ENCODE results near the gene TMEM80.

Gene TMEM80

GRCh38 chr11:657691-658126, 37.9 kb upstream of the TMEM80 start:
- WGBS (ENCODE audit: insufficient coverage, insufficient read length): 100% methylated on average over 2 of the region's 14 CpGs
- Histone ChIP-seq H3K9me3 (ENCODE audit: control insufficient read depth, insufficient read depth, low read length) (no peaks in the 10 kb centered on the region), H3K27me3 (ENCODE audit: control insufficient read depth, insufficient read depth, low read length) (no peaks in the 10 kb centered on the region), H3K36me3 (ENCODE audit: control insufficient read depth, insufficient read depth, low read length) (peaks cover 14% of the 10 kb centered on the region; the same call in 1 of the 2 replicates), H3K4me3 (ENCODE audit: low read length) (no peak overlapping the region), H3K4me1 (ENCODE audit: control insufficient read depth, insufficient read depth, low read length) (no peaks in the 10 kb centered on the region), H3K27ac (ENCODE audit: low read length) (no peak overlapping the region)
- no peak for DNase-seq (ENCODE audit: low read depth, low spot score)

GRCh38 chr11:659532-660085, 36.0 kb upstream of the TMEM80 start:
- no CpG with 5 or more reads among the region's 16 CpGs for WGBS (ENCODE audit: insufficient coverage, insufficient read length)
- Histone ChIP-seq H3K4me1 (ENCODE audit: control insufficient read depth, insufficient read depth, low read length) (no peaks in the 10 kb centered on the region), H3K36me3 (ENCODE audit: control insufficient read depth, insufficient read depth, low read length) (peaks cover 11% of the 10 kb centered on the region; the same call in 1 of the 2 replicates), H3K9me3 (ENCODE audit: control insufficient read depth, insufficient read depth, low read length) (no peaks in the 10 kb centered on the region), H3K4me3 (ENCODE audit: low read length) (no peak overlapping the region), H3K27me3 (ENCODE audit: control insufficient read depth, insufficient read depth, low read length) (no peaks in the 10 kb centered on the region), H3K27ac (ENCODE audit: low read length) (no peak overlapping the region)
- DNase-seq (ENCODE audit: low read depth, low spot score): no peak

- H3K9me3 ChIP-seq (ENCODE audit: control insufficient read depth, insufficient read depth, low read length): no peaks in the 10 kb centered on the region
- no peak overlapping the region for H3K27ac ChIP-seq (ENCODE audit: low read length)
- peaks cover 8% of the 10 kb centered on the region; the same call in 1 of the 2 replicates for H3K36me3 ChIP-seq (ENCODE audit: control insufficient read depth, insufficient read depth, low read length)
- no peak overlapping the region for H3K4me3 ChIP-seq (ENCODE audit: low read length)
- H3K4me1 ChIP-seq (ENCODE audit: control insufficient read depth, insufficient read depth, low read length): no peaks in the 10 kb centered on the region
- DNase-seq (ENCODE audit: low read depth, low spot score): no peak
- no peaks in the 10 kb centered on the region for H3K27me3 ChIP-seq (ENCODE audit: control insufficient read depth, insufficient read depth, low read length)
- no CpG with 5 or more reads among the region's 19 CpGs for WGBS (ENCODE audit: insufficient coverage, insufficient read length)
Observed at GRCh38 chr11:660281-660680, 35.3 kb upstream of the TMEM80 start.

GRCh38 chr11:660681-661444, 34.8 kb upstream of the TMEM80 start:
- no peak for DNase-seq (ENCODE audit: low read depth, low spot score)
- WGBS (ENCODE audit: insufficient coverage, insufficient read length): no CpG with 5 or more reads among the region's 19 CpGs
- H3K27me3 ChIP-seq (ENCODE audit: control insufficient read depth, insufficient read depth, low read length): no peaks in the 10 kb centered on the region
- no peak overlapping the region for H3K27ac ChIP-seq (ENCODE audit: low read length)
- H3K4me3 ChIP-seq (ENCODE audit: low read length): no peak overlapping the region
- H3K36me3 ChIP-seq (ENCODE audit: control insufficient read depth, insufficient read depth, low read length): peaks cover 9% of the 10 kb centered on the region; the same call in 1 of the 2 replicates
- no peaks in the 10 kb centered on the region for H3K9me3 ChIP-seq (ENCODE audit: control insufficient read depth, insufficient read depth, low read length)
- H3K4me1 ChIP-seq (ENCODE audit: control insufficient read depth, insufficient read depth, low read length): no peaks in the 10 kb centered on the region

- Histone ChIP-seq H3K36me3 (ENCODE audit: control insufficient read depth, insufficient read depth, low read length) (peaks cover 10% of the 10 kb centered on the region; the same call in 1 of the 2 replicates), H3K27ac (ENCODE audit: low read length) (no peak overlapping the region), H3K4me1 (ENCODE audit: control insufficient read depth, insufficient read depth, low read length) (no peaks in the 10 kb centered on the region), H3K4me3 (ENCODE audit: low read length) (no peak overlapping the region), H3K9me3 (ENCODE audit: control insufficient read depth, insufficient read depth, low read length) (no peaks in the 10 kb centered on the region), H3K27me3 (ENCODE audit: control insufficient read depth, insufficient read depth, low read length) (no peaks in the 10 kb centered on the region)
- WGBS (ENCODE audit: insufficient coverage, insufficient read length): no CpG with 5 or more reads among the region's 15 CpGs
- DNase-seq (ENCODE audit: low read depth, low spot score): no peak
Observed at GRCh38 chr11:662689-663274, 32.8 kb upstream of the TMEM80 start.

- no peak for DNase-seq (ENCODE audit: low read depth, low spot score)
- Histone ChIP-seq H3K27ac (ENCODE audit: low read length) (no peak overlapping the region), H3K36me3 (ENCODE audit: control insufficient read depth, insufficient read depth, low read length) (0 out of 2 replicates have a peak, but pooled peaks cover 5% of the 10 kb centered on the region), H3K4me1 (ENCODE audit: control insufficient read depth, insufficient read depth, low read length) (no peaks in the 10 kb centered on the region), H3K9me3 (ENCODE audit: control insufficient read depth, insufficient read depth, low read length) (no peaks in the 10 kb centered on the region), H3K27me3 (ENCODE audit: control insufficient read depth, insufficient read depth, low read length) (no peaks in the 10 kb centered on the region), H3K4me3 (ENCODE audit: low read length) (no peak overlapping the region)
- no CpG with 5 or more reads among the region's 15 CpGs for WGBS (ENCODE audit: insufficient coverage, insufficient read length)
Observed at GRCh38 chr11:665062-665703, 30.4 kb upstream of the TMEM80 start.

- Histone ChIP-seq H3K27me3 (ENCODE audit: control insufficient read depth, insufficient read depth, low read length) (no peaks in the 10 kb centered on the region), H3K9me3 (ENCODE audit: control insufficient read depth, insufficient read depth, low read length) (no peaks in the 10 kb centered on the region), H3K4me3 (ENCODE audit: low read length) (no peak overlapping the region), H3K27ac (ENCODE audit: low read length) (no peak overlapping the region), H3K4me1 (ENCODE audit: control insufficient read depth, insufficient read depth, low read length) (no peaks in the 10 kb centered on the region), H3K36me3 (ENCODE audit: control insufficient read depth, insufficient read depth, low read length) (0 out of 2 replicates have a peak, but pooled peaks cover 5% of the 10 kb centered on the region)
- WGBS (ENCODE audit: insufficient coverage, insufficient read length): no CpG with 5 or more reads among the region's 11 CpGs
- no peak for DNase-seq (ENCODE audit: low read depth, low spot score)
Observed at GRCh38 chr11:665704-666281, 29.8 kb upstream of the TMEM80 start.

- H3K36me3 ChIP-seq (ENCODE audit: control insufficient read depth, insufficient read depth, low read length): peaks cover 9% of the 10 kb centered on the region
- no peak overlapping the region for H3K4me3 ChIP-seq (ENCODE audit: low read length)
- H3K27me3 ChIP-seq (ENCODE audit: control insufficient read depth, insufficient read depth, low read length): no peaks in the 10 kb centered on the region
- WGBS (ENCODE audit: insufficient coverage, insufficient read length): no CpG with 5 or more reads among the region's 8 CpGs
- no peak overlapping the region for H3K27ac ChIP-seq (ENCODE audit: low read length)
- no peaks in the 10 kb centered on the region for H3K4me1 ChIP-seq (ENCODE audit: control insufficient read depth, insufficient read depth, low read length)
- no peak for DNase-seq (ENCODE audit: low read depth, low spot score)
- no peaks in the 10 kb centered on the region for H3K9me3 ChIP-seq (ENCODE audit: control insufficient read depth, insufficient read depth, low read length)
Observed at GRCh38 chr11:673866-674265, 21.8 kb upstream of the TMEM80 start.

- WGBS (ENCODE audit: insufficient coverage, insufficient read length): no CpG with 5 or more reads among the region's 17 CpGs
- no peaks in the 10 kb centered on the region for H3K27me3 ChIP-seq (ENCODE audit: control insufficient read depth, insufficient read depth, low read length)
Observed at GRCh38 chr11:674406-674805, 21.2 kb upstream of the TMEM80 start.

GRCh38 chr11:678297-678696, 17.3 kb upstream of the TMEM80 start:
- H3K36me3 ChIP-seq (ENCODE audit: control insufficient read depth, insufficient read depth, low read length): peaks cover 21% of the 10 kb centered on the region
- no peaks in the 10 kb centered on the region; the same call in 1 of the 2 replicates for H3K4me1 ChIP-seq (ENCODE audit: control insufficient read depth, insufficient read depth, low read length)

More at GRCh38 chr11:674406-674805, 21.2 kb upstream of the TMEM80 start:
- Histone ChIP-seq H3K27ac (ENCODE audit: low read length) (no peak overlapping the region), H3K4me3 (ENCODE audit: low read length) (no peak overlapping the region), H3K4me1 (ENCODE audit: control insufficient read depth, insufficient read depth, low read length) (no peaks in the 10 kb centered on the region; the same call in 1 of the 2 replicates), H3K36me3 (ENCODE audit: control insufficient read depth, insufficient read depth, low read length) (peaks cover 10% of the 10 kb centered on the region), H3K9me3 (ENCODE audit: control insufficient read depth, insufficient read depth, low read length) (no peaks in the 10 kb centered on the region)
- no peak for DNase-seq (ENCODE audit: low read depth, low spot score)

More at GRCh38 chr11:678297-678696, 17.3 kb upstream of the TMEM80 start:
- no peaks in the 10 kb centered on the region for H3K27me3 ChIP-seq (ENCODE audit: control insufficient read depth, insufficient read depth, low read length)
- no peak overlapping the region for H3K4me3 ChIP-seq (ENCODE audit: low read length)
- no peak overlapping the region for H3K27ac ChIP-seq (ENCODE audit: low read length)
- DNase-seq (ENCODE audit: low read depth, low spot score): no peak
- WGBS (ENCODE audit: insufficient coverage, insufficient read length): no CpG with 5 or more reads among the region's 3 CpGs
- no peaks in the 10 kb centered on the region for H3K9me3 ChIP-seq (ENCODE audit: control insufficient read depth, insufficient read depth, low read length)

All from iPS DF 6.9 (cell line).